Testis (tissue), 3 donors: ENCODE results near the gene HMSD. TPM values are rescaled to one million over a fixed set of nuclear protein-coding genes. Genes with fewer than 3 reads are reported as not detected.

Experiments used
- DNase-seq: peaks from one replicate; pipeline ENCODE4 v3.0.0-alpha.2; 2019
- H3K27ac ChIP-seq, 2 donors: fragments of 200-600 bp; sonication (generic); one replicate each; pipeline ENCODE4 v1.5.1; 2019
- H3K27me3 ChIP-seq: fragments of 200-600 bp; sonication (generic); one replicate; pipeline ENCODE4 v1.5.1; 2019
- H3K36me3 ChIP-seq: fragments of 200-600 bp; sonication (generic); one replicate; pipeline ENCODE4 v1.5.1; 2017; ENCODE audit warnings: low read depth; ENCODE audit errors: missing control alignments
- H3K4me1 ChIP-seq: fragments of 200-600 bp; sonication (generic); one replicate; pipeline ENCODE4 v1.5.1; 2019
- H3K4me3 ChIP-seq, 2 donors: fragments of 200-600 bp; sonication (generic); one replicate each; pipeline ENCODE4 v1.5.1; 2017 to 2019
- H3K9me3 ChIP-seq: fragments of 200-600 bp; sonication (generic); one replicate; pipeline ENCODE4 v1.5.1; 2017
- POLR2A ChIP-seq: fragments of 450-650 bp; IDR thresholded peaks from one replicate; pipeline ENCODE4 v1.6.1; 2017; ENCODE audit warnings: antibody characterized with exemption, mild to moderate bottlenecking, moderate library complexity
- WGBS, 2 donors: methylation state at CpG; one replicate each; pipeline ENCODE4 v1.1.5; 2018; 5-methylcytosine and 5-hydroxymethylcytosine counted together
- intact Hi-C: fragments of 100-400 bp; cut with DNase I; formaldehyde crosslinking; loops from one replicate; pipeline ENCODE4 v1.15.1; 2023; ENCODE audit warnings: low total_unique reads
- polyA plus RNA-seq: library from polyadenylated mRNA; stranded (reverse); fragments of 350-450 nt; fragmentation: Illumina TruSeq; extraction: RNeasy Lipid Tissue Mini Kit (QIAGEN cat#74804); gene quantifications from one replicate; pipeline ENCODE4 v1.2.3, GENCODE V29; 2014; ENCODE audit warnings: low read depth, low replicate concordance; ENCODE audit not compliant: insufficient read depth
- total RNA-seq, 2 donors: library from RNA; depleted of rRNA; stranded (reverse); fragments of >200 nt; gene quantifications; one replicate each; pipeline ENCODE4 v1.2.3, GENCODE V29; 2016
- TF ChIP-seq, protein P1 (sequence below), 3 experiments: fragments of 450-650 bp in 2 of 3; fragments of 200-600 bp in 1 of 3; sonication (generic) in 1 of 3; IDR thresholded peaks; one replicate each; pipeline ENCODE4 v1.5.1; 2016 to 2019; ENCODE audit warnings: antibody characterized with exemption in 3 of 3, mild to moderate bottlenecking in 2 of 3, moderate library complexity in 1 of 3

Gene HMSD
- total and polyA plus RNA-seq, 3 donors from 2014 or later: 0.19 to 0.53 (median 0.39) TPM

DNA sequence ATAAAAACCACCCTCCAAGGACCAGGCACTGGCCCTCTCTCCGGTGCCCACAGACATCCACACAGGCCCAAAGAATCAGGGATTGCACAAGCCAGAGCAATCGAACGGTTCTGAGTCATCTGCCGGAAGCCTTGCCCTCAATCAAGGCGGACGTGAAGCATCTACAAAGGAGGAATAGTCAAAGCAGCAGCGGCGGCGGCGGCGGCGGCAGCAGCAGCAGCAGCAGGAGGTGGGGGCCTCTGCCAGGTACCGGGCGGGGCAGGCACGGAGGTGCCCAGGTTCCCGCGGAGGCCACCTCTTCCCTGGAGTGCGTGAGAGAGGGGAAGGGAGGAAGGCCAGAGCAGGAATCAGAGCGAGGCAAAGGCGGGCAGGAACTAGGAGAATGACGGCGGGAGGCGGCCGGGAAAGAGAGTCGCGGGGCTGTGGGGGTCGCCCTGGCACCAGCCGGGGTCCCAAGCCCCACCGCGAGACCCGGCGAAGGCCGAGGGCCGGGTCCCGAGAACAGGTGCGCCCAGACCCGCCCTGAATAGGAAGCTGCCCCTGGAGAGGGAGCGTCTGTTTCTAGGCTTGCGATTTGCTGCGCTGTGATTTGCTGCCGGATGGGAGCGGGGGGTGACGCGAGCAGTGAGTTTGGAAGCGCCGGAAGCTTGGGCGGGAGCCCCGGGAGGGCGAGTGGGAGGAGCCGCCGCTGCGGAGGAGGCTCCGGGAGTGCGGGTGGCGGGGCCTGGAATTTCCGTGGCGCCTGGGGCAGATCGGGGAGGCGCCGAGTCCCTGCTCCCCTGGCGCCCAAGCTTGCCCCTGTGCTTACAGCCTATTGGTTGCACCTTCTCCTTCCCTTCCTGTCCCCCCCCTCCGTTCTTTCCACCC lies 21.1 kb downstream of the HMSD start, which contains the start of gene SERPINB8:
SERPINB8 (plus strand) TSS at position 140 of the 867 bp plus-strand sequence. CDS start 8,228 bp downstream, outside the sequence.
- no peaks in the 10 kb centered on the region for H3K36me3 ChIP-seq
- TF ChIP-seq POLR2A: peak; percentile 25
- TF ChIP-seq, protein P1, sequence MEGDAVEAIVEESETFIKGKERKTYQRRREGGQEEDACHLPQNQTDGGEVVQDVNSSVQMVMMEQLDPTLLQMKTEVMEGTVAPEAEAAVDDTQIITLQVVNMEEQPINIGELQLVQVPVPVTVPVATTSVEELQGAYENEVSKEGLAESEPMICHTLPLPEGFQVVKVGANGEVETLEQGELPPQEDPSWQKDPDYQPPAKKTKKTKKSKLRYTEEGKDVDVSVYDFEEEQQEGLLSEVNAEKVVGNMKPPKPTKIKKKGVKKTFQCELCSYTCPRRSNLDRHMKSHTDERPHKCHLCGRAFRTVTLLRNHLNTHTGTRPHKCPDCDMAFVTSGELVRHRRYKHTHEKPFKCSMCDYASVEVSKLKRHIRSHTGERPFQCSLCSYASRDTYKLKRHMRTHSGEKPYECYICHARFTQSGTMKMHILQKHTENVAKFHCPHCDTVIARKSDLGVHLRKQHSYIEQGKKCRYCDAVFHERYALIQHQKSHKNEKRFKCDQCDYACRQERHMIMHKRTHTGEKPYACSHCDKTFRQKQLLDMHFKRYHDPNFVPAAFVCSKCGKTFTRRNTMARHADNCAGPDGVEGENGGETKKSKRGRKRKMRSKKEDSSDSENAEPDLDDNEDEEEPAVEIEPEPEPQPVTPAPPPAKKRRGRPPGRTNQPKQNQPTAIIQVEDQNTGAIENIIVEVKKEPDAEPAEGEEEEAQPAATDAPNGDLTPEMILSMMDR (IDR thresholded peaks at IDR 0.05): no peak
- no peaks in the 10 kb centered on the region for H3K9me3 ChIP-seq
- peak within 1 kb of the TSS; percentile 78 to 92 for H3K27ac ChIP-seq
- H3K27me3 ChIP-seq: no peaks in the 10 kb centered on the region
- peak within 1 kb of the TSS; percentile 78 to 81 for H3K4me3 ChIP-seq
- no peaks in the 10 kb centered on the region for H3K4me1 ChIP-seq
- intact Hi-C loops: no loop called here
- DNase-seq: peak; percentile 96
- WGBS, 2 donors: 0 to 1% methylated on average over 42 to 62 of the region's 62 CpGs

DNA sequence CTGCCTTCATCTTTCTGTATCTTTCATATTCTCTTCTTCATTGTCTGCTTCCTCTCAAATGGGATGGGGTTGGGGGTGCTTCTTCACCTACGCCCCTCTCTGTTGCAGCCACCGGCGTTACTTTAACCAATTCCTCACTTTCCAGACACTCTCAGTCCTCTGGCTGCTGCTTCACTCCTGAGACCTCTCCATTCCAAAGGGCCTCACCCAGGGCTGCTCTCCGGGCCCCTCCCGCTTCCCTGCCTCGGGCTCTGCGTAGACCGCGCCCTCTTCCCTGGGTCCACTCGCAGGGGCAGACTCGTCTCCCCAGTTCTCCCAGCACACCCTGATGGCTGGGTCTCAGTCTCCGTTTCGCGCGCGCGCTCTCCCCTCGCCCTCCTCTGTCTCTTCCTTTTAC lies 21.7 kb downstream of the HMSD start:
- Histone ChIP-seq H3K27ac (peak overlapping the region; percentile 78 to 92), H3K4me1 (no peaks in the 10 kb centered on the region), H3K27me3 (no peaks in the 10 kb centered on the region), H3K4me3 (peak overlapping the region; percentile 78 to 81), H3K9me3 (no peaks in the 10 kb centered on the region), H3K36me3 (no peaks in the 10 kb centered on the region)
- TF ChIP-seq, protein P1 (IDR thresholded peaks at IDR 0.05): no peak
- no peak for TF ChIP-seq POLR2A
- 12 to 15% methylated on average over 18 of the region's 18 CpGs for WGBS, 2 donors
- DNase-seq: peak; percentile 46
- intact Hi-C loops: no loop called here

DNA sequence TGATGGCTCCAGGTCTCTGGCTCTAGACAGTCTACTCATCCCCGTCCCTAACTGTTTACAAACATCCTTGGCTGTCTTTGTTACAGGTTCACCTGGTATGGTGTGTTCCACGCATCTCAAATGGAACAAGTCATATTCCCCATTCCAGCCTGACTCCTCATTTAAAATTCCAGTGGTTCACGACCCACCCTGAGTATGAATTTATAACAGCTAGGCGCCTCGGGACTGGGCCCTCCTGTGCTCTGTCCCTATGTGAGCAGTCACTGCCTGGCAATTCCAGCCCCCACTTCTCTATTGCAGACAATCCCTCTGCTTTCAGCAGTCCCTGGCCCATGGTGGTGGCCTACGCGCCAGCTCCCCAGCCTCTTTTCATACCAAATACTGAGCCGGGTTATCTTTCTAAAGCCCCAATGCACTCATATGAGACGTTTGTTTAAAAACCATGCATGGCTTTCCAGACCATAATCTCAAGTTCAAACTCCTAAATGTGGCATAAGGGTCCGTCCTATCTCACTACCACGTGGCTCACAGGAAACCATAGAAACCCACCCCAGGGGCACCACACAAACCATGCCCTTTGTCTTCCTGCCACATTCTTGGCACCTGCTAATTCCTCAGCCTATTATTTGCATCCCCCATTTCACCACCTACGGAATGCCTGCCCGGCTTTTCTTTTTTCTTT lies 22.4 kb downstream of the HMSD start:
- Histone ChIP-seq H3K9me3 (no peaks in the 10 kb centered on the region), H3K27me3 (no peaks in the 10 kb centered on the region), H3K4me3 (peak overlapping the region in 1 of 2 donors; percentile 78), H3K4me1 (no peaks in the 10 kb centered on the region), H3K36me3 (no peaks in the 10 kb centered on the region), H3K27ac (peak overlapping the region; percentile 78 to 92)
- no peak for DNase-seq
- WGBS, 2 donors: 46 to 62% methylated on average over 13 of the region's 13 CpGs
- TF ChIP-seq, protein P1 (IDR thresholded peaks at IDR 0.05): no peak
- TF ChIP-seq POLR2A: no peak
- intact Hi-C loops: no loop called here

DNA sequence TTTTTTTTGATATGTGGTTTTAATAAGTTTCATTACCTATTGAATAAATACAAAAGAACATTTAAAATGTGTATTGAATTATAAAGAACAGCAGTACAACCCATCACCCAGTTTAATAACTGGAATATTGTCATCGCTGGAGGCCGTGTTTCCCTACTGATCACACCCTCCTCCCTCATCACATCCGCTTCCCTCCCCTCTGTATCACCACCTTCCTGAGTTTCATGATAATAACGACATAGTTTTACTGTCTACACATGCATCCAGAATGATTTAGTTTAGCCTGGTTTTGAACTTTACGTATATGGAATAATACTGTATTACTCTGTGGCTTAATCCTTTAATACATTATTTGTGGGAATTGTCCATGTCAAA lies 22.9 kb downstream of the HMSD start:
- H3K4me3 ChIP-seq: no peak overlapping the region
- TF ChIP-seq POLR2A: no peak
- TF ChIP-seq, protein P1 (IDR thresholded peaks at IDR 0.05): no peak
- no peak overlapping the region for H3K27ac ChIP-seq
- H3K27me3 ChIP-seq: no peaks in the 10 kb centered on the region
- no peaks in the 10 kb centered on the region for H3K9me3 ChIP-seq
- intact Hi-C loops: no loop called here
- no peaks in the 10 kb centered on the region for H3K36me3 ChIP-seq
- DNase-seq: no peak
- no peaks in the 10 kb centered on the region for H3K4me1 ChIP-seq
- WGBS, 2 donors: 49 to 66% methylated on average over 5 of the region's 5 CpGs
